GM21515 (cell line): Measurements from ENCODE around the gene PARK7.

Experiments
- ATAC-seq: cut with Tn5 transposase; IDR thresholded peaks from one replicate; pipeline ENCODE4 v1.9.1; 2021; ENCODE audit not compliant: unreplicated experiment

Gene PARK7

DNA sequence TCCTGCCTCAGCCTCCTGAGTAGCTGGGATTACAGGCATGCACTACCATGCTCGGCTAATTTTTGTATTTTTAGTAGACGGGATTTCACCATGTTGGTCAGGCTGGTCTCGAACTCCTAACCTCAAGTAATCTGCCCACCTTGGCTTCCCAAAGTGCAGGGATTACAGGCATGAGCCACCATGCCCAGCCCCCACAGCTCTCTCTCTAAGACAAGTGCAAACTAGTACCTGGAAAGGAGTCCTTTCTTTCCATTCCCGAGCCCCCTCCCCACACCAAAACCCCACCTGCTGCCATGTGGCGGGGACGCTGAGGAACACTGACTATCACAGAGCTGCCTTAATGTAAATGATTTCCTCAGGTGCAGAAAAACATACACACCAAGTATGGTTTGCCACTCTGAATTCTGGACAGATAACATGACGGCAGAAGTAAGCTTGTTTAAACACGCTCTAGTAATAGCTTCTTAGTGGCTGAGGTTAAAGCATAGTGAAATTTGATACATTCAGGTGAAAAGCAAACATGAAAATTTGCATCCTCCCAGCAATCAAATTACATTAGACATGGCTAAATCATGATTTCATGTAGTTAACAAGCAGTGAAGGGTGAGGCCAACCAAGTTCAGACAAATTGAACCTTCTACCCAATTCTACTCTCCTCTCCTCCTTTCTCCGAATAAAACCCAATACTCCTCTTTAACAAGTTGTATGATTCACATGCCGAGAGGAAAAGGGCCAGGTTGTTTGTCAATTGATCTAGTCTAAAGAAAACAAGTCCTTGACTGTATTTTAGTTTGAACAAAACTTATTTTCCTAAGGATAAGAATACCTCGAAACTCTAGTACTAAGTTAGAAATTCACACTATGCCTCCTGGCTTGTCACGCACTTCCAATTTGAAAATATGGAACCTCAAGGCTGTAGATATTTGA lies 44.8 kb downstream of the PARK7 start:
- no peak for ATAC-seq

DNA sequence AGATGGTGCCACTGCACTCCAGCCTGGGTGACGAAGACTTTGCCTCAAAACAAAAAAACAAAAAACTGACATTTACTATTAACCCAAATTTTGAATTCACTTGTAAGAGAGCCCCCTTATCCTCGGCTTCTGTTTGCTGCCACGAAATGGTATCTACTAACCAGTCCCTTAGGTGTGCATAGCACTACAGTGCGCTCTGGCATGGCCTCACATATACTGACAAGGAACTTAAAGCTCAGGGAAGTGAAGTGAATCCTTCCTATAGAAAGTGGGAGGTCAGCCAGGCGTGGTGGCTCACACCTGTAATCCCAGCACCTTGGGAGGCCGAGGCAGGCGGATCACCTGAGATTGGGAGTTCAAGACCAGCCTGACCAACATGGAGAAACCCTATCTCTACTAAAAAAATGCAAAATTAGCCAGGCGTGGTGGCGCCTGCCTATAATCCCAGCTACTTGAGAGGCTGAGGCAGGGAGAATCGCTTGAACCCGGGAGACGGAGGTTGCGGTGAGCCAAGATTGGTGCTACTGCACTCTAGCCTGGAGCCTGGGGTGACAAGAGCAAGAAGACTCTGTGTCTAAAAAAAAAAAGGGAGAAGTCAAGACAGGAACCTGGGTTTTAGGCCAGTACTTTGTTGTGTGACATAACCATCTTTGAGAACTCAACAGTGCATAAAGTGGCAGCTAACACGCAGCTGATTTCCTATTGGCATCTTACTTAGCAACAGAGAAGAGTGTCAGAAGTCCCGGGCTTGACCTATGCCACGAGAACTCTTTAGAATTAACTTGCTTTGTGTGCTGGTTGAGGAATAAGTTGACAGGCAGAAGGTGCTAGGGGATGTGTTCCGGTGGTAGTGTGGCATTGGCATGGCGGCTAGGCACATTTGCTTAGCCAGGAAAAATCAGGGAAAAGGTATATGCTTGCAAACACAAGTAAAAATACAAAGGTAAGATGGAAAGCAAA lies 47.8 kb downstream of the PARK7 start:
- ATAC-seq, result no peak

DNA sequence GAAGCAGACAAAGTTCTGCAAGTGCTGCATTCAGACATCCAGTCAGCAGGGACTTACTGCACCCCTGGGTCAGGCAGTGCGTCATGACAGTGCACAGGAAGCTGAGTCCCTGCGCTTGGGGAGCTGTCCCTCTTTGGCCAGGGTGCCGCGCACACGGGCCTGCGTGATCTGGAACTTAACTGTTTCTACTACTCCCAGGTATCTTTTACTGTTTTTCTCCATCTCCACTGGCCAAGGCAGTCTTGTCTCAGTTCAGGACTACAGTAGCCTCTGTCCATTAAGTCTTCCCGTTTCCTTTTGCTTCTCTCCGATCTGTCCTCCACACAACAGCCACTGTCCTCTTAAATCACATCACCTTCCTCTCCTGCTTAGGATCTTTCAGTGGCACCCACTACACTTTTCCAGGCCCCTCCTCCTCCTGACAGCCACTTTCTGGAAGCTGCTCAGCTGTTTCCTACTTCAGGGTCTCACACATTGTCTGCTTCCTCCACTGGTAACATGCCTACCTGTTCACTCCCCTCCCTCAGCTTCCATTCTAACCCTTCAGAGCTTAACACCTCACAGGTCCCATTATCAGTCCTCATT lies 48.7 kb downstream of the PARK7 start:
- ATAC-seq, result no peak

DNA sequence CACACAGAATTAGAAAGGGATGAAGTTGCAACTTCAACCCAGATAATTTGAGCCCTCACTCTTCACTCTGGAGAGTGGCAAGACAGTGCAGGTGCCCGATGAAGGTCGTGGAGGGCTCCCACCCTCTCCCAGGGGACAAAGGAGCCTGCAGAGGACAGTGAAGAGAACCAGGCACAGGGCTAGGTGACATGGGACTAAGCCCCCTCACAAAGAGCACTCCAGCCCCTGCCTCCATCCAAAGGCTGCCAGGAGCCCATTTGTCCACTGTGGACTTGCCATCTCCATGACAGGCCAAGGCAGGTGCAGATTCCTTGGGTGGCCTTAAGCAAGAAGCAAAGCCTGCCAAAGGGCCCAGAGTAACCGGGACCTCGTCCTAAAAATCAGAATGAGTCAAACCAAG lies 49.5 kb downstream of the PARK7 start:
- ATAC-seq, result no peak

DNA sequence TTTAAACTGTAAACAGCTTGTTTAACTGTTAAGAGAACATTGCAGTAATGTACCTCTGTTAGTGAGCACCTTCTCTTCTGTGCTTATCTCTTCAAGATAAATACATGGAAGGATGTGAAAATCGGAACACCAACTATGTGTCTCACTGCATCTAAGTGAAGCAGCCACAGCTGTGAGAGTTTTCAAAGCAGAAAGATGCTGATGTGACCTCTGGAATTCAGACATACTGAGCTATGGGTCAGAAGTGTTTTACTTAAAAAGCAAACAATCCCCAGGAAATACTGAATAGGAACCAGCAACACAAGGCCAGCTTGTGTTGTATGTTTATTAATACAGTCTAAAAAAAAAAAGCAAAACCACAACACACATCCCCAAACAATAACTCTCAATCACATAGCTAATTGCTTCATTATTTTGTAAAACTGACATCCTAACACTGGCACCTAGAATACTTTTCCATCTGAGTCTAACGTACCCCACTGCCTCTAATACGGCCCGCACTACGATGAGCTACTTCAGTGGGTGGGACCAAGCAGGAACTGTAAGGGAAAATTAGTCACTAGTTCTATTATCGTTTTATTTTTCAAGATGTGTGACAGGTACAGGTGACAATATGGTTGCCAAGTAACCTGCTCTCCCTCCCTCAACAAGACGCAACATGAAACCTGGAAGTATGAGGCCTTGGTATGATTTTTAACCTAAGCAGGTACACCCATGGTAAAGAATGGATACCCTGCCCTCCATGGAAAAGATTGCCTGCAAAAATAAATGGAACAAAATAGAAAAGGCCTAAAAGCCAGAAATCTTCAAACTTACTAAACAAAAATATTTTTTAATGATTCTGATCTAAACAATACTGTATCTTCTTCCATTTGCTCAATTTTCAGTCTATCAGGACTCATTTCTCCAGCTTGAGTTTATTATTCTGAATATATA lies 50.7 kb downstream of the PARK7 start:
- no peak for ATAC-seq

DNA sequence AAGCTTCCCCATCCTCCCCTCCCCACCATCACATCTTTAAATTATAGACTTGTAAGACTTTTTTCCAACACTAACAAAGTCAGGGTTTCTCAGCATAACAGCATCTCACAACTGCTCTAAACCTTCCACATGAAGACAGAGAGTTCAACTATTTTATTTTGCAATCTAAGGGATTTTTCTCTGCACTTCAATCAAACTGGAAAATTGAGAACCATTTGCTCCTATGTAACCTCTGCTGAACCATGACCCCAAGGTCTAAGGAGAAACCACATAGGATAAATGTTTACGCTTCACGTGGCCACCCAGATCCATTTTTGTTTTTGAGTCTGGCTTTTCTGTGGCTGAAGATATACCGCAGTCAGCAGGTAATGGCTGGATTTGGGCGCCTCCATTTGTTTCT lies 51.4 kb downstream of the PARK7 start:
- ATAC-seq, result no peak

DNA sequence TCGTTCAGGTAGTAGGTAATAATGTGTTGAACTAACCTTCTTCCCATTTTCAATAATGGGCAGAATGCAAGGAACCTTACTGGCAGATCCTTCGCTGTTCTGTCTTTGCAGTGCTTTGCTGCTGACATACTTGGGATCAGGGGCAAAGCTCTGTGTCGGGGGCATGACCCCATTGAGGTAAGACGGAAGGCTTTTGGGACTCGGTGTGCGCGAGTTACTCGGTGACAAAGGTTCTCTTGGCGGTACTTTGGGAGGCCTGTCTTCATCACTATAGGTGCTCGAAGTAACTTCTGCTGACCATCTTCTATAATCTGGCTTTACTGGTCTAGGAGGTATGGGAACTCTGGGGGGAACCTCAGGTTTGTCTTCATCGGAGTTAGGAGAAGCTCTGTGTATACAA lies 51.9 kb downstream of the PARK7 start:
- ATAC-seq, result no peak

DNA sequence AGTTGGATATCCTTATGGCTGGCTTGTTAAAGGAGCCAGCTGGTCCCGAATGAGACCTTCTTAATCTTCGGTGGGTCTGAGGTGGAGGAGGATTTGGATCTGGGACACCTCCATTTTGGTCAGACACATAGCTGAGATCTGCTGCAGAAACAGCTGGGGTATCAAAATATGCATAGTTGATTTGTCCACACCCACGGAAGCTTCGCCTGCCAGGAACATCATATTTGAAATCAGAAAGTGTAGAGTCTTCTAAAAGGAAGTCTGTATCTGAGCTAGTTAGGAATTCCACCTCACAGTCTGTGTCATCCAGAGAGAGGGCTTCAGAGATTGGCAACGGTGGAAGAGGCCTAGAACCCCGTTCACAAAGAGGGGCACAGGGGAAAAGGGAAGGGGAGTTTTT lies 52.3 kb downstream of the PARK7 start:
- no peak for ATAC-seq

DNA sequence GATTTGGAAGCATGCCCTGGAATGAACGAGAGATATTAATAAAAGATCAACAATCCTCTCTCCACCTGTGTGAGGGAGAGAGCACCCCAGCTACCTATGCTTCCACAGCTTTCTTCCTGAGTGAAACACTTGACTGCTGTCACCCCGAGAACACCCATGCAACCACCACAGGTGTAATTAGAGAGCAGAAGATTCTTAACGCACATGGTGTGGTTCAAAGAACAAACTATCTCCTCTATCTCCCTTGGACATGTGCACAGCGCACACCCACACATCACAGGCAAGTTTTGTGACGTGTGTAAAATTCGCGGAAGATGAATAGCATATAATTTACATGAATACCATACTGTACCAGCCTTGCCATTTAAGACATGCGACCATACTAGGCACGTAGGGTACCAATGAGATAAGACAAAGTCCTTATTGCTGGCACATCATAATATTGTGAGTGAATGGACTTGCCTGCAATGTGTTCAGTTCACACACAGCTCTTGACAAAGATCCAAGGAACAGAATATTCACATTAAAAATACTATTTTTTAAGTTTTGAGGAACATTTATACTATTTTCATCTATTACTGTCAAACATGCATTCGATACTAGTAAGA lies 53.0 kb downstream of the PARK7 start:
- ATAC-seq, result no peak

DNA sequence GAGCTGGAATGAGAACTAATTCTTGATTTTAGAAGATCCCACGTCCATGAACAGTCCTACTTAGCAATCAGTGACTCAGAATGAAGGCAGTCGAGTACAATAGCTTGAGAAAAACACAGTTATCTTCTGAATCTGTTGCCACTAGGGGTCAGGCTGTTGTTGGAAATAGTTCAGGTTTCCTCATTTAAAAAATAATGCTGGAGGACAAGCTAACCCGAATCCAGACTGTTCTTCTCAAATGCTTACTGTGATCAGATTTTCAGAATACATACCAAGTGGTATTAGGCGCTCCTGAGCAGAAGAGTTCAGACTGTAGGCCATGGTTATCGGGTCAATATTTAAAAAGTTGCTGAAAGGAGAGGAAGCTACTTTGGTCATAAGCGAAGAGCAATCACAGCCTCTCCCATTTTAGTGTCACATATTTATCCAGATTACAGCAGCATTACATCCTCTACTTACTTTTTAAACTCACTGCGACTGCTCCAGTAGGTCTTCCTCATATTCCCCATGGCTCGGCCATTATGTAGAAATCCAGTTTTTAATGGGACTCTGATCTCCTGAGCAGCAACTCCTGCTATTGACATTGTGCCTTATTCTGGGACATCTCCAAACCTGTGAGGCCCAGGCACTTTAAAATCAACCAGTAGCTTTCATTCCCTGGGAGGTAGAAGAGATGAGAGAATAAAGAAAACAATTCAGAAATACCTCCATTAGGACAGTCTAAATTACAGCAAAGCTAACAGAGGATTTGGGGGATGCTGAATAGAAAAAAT lies 53.7 kb downstream of the PARK7 start:
- ATAC-seq, result no peak

DNA sequence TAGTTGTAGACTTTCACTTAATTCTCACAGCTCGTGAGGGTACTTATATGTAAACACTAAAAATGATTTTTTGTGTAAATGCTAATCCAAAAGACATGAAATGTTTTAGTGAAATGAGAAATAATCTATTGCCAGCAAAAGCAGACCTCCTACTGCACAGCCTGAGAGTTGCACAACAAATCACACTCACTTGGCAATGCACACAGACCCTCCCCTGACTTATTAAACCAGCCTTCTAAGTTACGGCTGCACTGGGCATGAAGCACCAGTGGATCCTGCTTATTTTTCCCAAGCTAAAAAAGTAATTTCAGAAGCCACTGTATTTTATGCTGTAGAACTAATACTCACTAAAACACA lies 54.3 kb downstream of the PARK7 start:
- no peak for ATAC-seq

DNA sequence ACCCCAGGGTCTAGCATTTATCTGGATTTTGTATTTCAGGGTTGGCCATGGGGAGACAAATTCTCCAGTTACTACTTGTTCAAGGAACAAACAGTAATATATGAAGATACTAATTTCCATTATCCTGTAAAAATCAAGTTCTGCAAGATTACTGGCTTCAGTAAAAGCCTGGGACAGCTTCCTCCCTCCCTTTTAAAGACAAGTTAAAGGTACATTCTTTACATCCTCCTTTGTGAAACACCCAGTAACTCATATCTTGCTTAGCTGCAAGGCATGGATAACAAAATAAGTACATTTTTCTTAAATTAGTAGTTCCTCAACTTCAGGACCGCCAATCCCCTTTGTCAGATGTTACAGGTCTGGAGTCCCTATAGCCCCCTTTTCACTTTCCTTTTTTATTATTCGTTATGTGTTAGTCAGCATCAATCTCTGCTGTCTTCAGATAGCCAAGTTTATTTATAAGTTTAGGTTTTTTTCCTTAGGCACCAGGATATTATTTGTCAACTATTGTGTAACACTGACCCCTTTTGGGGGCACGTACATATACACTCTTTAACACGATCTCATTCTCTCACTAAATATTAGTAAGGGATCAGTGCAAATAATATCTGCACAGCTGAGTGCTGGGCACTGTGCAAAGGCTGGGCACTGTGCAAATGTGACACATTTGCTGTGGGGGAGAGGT lies 54.8 kb downstream of the PARK7 start:
- no peak for ATAC-seq

DNA sequence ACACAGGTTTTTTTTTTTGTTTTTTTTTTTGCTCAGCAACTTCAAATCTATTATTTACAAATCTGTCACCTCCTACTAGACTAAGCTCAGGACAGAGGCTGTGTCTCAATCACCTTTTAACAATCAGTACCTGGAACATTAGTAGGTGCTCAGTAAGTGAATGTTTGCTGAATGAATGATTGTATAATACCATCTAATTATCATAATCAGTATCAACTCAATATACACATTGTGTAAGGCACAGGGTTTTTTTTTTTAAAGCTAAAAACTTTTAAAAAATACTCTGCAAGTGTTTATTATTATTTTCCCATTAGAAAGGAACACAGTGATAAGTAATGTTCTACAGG lies 55.4 kb downstream of the PARK7 start:
- no peak for ATAC-seq

DNA sequence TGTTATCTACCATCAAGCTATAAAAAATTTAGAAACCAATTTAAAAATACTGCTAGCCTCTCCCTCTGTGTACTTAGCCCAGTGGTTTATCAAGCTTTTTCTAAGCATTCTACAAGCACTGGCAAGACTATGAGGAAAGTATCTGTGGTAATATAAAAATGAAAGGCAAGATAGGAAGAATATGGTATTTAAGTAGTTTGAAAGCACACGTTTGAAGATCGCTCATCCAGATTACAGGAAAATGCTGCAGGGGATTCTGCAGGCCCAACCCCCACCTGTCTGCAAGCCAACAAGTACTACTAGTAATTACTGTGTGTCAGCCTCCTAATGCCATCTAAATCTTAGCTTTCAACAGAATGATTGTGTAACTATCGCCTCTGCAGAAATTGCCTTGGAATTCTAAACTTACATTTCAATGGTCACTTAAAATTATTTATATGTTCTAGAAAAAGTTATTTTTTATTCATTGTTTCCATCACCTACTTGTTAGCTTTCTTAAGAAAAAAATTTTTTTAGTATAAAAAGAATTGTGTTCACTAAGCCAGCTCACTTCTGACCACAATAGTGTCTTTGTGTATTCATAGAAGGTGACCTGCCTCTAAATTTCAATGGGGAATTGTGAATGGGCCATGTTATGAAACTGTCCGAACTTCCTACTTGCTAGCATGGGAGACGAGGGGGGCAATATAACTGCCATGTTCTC lies 56.1 kb downstream of the PARK7 start:
- ATAC-seq, result no peak

DNA sequence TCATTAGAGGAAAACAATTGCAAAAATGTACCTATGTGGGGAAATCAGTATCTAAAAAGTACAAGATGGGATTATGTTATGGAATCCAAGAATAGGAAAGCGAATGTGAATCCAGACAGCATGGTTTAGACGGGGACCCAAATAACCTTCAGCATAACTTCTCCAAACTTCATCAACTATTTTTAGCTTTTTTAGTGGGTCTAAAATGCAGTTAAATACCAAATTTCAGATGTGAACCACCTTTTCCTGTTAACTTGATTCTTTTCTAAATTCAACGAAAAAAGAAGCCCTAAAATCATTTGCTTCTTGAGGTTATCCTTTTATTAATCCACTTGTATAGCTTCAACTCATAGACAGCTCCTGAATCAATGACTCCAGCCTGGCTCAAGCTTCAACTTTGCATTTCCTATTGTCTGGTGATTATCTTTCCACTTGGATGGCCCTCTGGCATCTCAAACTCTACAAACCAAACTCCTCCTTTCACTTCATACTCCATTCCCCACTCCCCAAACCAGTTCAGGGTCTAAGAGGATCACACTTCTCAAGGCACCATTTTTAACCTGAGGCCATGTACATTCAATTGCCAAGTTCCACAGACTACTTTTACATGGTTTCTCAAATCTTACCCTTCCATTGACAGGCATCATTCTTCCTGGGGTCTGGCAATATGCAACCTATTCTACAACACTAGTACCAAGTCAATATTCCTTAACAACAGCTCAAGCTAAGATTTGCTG lies 57.1 kb downstream of the PARK7 start:
- ATAC-seq, result no peak

DNA sequence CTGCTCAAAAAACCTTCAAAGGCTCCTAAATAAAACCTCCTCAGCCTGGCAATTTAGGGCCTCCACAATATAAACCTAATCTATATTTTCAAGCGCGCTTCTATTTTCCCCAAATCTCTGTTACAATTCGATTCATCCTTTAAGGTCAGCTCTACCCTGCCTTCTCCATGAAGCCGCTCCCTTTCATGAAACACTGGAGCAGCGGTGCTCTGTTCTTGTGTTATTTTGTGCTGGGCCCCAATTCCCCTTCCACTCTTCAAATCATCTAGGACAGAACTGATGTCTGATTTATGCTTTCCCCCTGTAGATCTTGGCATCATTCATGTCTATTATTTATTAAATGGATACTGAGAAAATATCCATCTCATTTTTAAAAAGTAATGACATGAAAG lies 57.7 kb downstream of the PARK7 start:
- ATAC-seq, result no peak

DNA sequence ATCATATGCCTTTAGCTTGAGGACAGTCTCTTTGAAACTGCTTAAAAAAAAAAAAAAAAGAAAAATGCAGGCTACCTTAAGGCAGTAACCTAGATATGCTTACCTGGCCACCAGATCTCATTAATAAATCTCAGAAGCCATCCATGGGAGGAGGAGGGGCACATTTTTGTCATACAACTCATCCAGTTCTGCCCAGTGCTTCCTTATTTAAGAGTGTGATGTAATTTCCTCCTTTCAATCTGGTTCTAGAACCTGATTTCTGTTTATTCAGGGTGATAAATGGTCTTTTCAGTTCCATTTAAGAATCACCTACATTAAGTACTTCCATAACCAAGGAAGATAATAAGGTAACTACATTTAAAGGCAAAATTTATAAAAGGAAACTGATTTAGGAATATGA lies 58.5 kb downstream of the PARK7 start:
- ATAC-seq, result no peak
